ENCODE results near the gene TMEM87B. TPM values are rescaled to one million over a fixed set of nuclear protein-coding genes. Genes with fewer than 3 reads are reported as not detected.

The TMEM87B gene
- total RNA-seq, 1 experiment from 2014 or later = 10.5 TPM

GRCh38 chr2:112159454-112159921, 104.4 kb downstream of the TMEM87B start:
- Histone ChIP-seq H3K27me3 (ENCODE audit: insufficient read depth, low read length) (no peaks in the 10 kb centered on the region), H4K91ac (ENCODE audit: insufficient read length, low read depth, low read length) (no peak overlapping the region), H2BK120ac (ENCODE audit: low read depth, low read length, poor library complexity, severe bottlenecking) (no peak overlapping the region), H4K5ac (ENCODE audit: insufficient read length, low read depth, low read length) (no peak overlapping the region), H3K14ac (ENCODE audit: insufficient read depth, low read length) (no peak overlapping the region), H2BK20ac (ENCODE audit: low read depth, low read length, poor library complexity, severe bottlenecking) (no peak overlapping the region), H4K8ac (replicated peaks; ENCODE audit: insufficient read length, low read depth, low read length) (no peak overlapping the region), H2BK15ac (ENCODE audit: low read depth, low read length) (no peak overlapping the region), H3K23ac (ENCODE audit: insufficient read length, low read depth, low read length) (no peak overlapping the region), H3K4ac (ENCODE audit: low read depth, low read length) (no peak overlapping the region), H3T11ph (ENCODE audit: low read length) (no peak overlapping the region), H3K27ac (ENCODE audit: insufficient read length, low read depth, low read length) (no peak overlapping the region), H2BK5ac (ENCODE audit: insufficient read length, low read length) (no peak overlapping the region), H4K20me1 (ENCODE audit: control insufficient read depth, insufficient read depth, insufficient read length) (peaks cover 6% of the 10 kb centered on the region), H3K79me1 (ENCODE audit: insufficient read depth, low read depth, low read length, poor library complexity, severe bottlenecking) (no peaks in the 10 kb centered on the region), H3K4me1 (ENCODE audit: insufficient read depth, low read length) (no peaks in the 10 kb centered on the region), H3K79me2 (ENCODE audit: insufficient read depth, low read length) (no peaks in the 10 kb centered on the region), H3K18ac (ENCODE audit: insufficient read length, low read depth, low read length) (no peak overlapping the region), H3K56ac (ENCODE audit: insufficient read length, low read depth, low read length) (no peak overlapping the region), H2AK5ac (ENCODE audit: insufficient read length, low read length) (no peak overlapping the region), H2BK12ac (ENCODE audit: insufficient read length, low read depth, low read length) (no peak overlapping the region), H3K4me2 (ENCODE audit: insufficient read depth, insufficient read length, low read length) (no peak overlapping the region), H3K23me2 (ENCODE audit: insufficient read length, low read depth, low read length, poor library complexity, severe bottlenecking) (no peaks in the 10 kb centered on the region), H2AFZ (ENCODE audit: low read length) (no peak overlapping the region), H3K9ac (ENCODE audit: extremely low read depth, insufficient read length, low read length) (no peak overlapping the region), H3K9me3 (ENCODE audit: control insufficient read depth, low read depth, low read length) (no peaks in the 10 kb centered on the region)
- Mint-ChIP-seq H3K36me3 (ENCODE audit: insufficient read depth in 1 of 3, low read depth in 3 of 3) (no peaks in the 10 kb centered on the region), H3K27me3 (ENCODE audit: low read depth) (no peaks in the 10 kb centered on the region), H3K4me1 (peaks cover 18 to 21% of the 10 kb centered on the region in 2 experiments), H3K4me3 (no peak overlapping the region), H3K27ac (no peak overlapping the region), H3K9me3 (no peaks in the 10 kb centered on the region)
- WGBS (ENCODE audit: extremely low coverage, insufficient read length, low lambda C conversion rate) = no CpG with 5 or more reads among the region's 31 CpGs
- no peak for DNase-seq
- TF ChIP-seq CTCF (conservative IDR thresholded peaks at IDR 0.05) = no peak
